GM04504 (cell line): Measurements from ENCODE around the gene MT1F.
"Not testable (repeated sequence)": the region's sequence is repeated elsewhere in the genome, so short reads cannot be mapped to it uniquely, and the experiment has no call there.

Source experiments
- DNase-seq: peaks from one replicate; pipeline ENCODE4 v3.0.0-alpha.2; 2012; ENCODE audit warnings: low read depth

The MT1F gene

GRCh38 chr16:56672761-56673536 lies 15.2 kb downstream of the MT1F start:
- DNase-seq, result no peak

GRCh38 chr16:56673921-56674320 lies 16.2 kb downstream of the MT1F start:
- DNase-seq, result no peak

GRCh38 chr16:56674570-56674969 lies 16.8 kb downstream of the MT1F start:
- not testable (repeated sequence) for DNase-seq

GRCh38 chr16:56675685-56676210 lies 18.0 kb downstream of the MT1F start:
- DNase-seq, result no peak

GRCh38 chr16:56677474-56677873 lies 19.7 kb downstream of the MT1F start:
- DNase-seq, result no peak

- no peak for DNase-seq
Measured at GRCh38 chr16:56679078-56679730, 21.4 kb downstream of the MT1F start.

GRCh38 chr16:56679818-56680217 lies 22.1 kb downstream of the MT1F start:
- no peak for DNase-seq

- DNase-seq, result peak; percentile 73
Measured at GRCh38 chr16:56681939-56682702, 24.4 kb downstream of the MT1F start, which contains the start of gene MT1X. Gene MT1X, plus strand, starts transcription at chr16:56682470. Its CDS starts 71 bp downstream, at chr16:56682541.

- no peak for DNase-seq
Measured at GRCh38 chr16:56682703-56683397, 25.1 kb downstream of the MT1F start.

GRCh38 chr16:56683424-56684172 lies 25.8 kb downstream of the MT1F start:
- no peak for DNase-seq

- DNase-seq, result no peak
Measured at GRCh38 chr16:56684256-56684925, 26.6 kb downstream of the MT1F start.

- no peak for DNase-seq
Measured at GRCh38 chr16:56684926-56685590, 27.3 kb downstream of the MT1F start.

GRCh38 chr16:56686758-56687157 lies 29.0 kb downstream of the MT1F start:
- no peak for DNase-seq

GRCh38 chr16:56688762-56689161 lies 31.0 kb downstream of the MT1F start:
- no peak for DNase-seq

- DNase-seq, result no peak
Measured at GRCh38 chr16:56689171-56689570, 31.4 kb downstream of the MT1F start.

GRCh38 chr16:56690420-56691122 lies 32.8 kb downstream of the MT1F start:
- no peak for DNase-seq

GRCh38 chr16:56691885-56692284 lies 34.1 kb downstream of the MT1F start:
- no peak for DNase-seq

- no peak for DNase-seq
Measured at GRCh38 chr16:56695246-56695645, 37.5 kb downstream of the MT1F start.

- no peak for DNase-seq
Measured at GRCh38 chr16:56697456-56698155, 39.8 kb downstream of the MT1F start.
